Suppressor macrophage treated with lipopolysaccharide for 4 hours (primary cell): ENCODE results near the gene RHCE.
"Not testable (repeated sequence)": the region's sequence is repeated elsewhere in the genome, so short reads cannot be mapped to it uniquely, and the experiment has no call there.

ENCODE experiments used
- DNase-seq: peaks from one replicate; pipeline ENCODE4 v3.0.0-alpha.2; 2020

Gene RHCE

DNA sequence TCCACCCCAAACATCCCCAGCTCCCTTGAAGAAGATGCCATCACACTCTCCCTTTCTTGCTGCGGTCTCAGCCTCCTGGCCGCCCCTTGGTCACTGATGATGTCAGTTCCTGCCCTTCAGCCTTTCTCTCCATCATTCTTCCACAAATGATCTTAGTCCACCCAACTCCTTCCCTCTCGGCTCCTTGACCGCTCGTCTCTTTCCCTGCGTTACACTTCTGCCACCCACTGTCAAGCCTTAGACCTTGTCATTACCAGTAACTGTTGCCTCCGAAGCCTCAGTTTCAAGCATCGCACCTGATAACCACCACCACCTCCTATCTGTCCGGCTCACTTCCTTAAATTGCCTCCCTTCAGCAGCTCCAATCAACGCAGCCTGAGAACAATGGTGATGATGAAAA, 23.1 kb downstream of the RHCE start:
- not testable (repeated sequence) for DNase-seq

DNA sequence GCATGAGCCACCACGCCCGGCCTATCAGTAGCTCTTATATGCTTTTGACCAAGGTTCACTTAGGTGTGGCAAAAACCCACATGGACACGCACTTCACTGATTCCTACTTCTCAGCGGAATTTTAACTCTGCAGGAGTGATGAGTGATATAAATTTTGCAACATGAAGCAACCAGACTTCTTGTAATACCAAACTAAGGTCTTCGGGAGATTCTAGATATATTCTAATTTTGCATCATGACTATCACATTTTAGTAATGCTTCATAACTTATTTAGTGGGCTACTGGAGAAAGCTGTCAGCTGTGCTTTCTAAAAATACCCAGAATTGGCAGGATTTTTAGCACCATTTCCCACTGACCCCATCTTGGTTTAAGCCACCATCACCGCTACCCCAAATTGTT, 27.8 kb downstream of the RHCE start:
- DNase-seq: no peak

DNA sequence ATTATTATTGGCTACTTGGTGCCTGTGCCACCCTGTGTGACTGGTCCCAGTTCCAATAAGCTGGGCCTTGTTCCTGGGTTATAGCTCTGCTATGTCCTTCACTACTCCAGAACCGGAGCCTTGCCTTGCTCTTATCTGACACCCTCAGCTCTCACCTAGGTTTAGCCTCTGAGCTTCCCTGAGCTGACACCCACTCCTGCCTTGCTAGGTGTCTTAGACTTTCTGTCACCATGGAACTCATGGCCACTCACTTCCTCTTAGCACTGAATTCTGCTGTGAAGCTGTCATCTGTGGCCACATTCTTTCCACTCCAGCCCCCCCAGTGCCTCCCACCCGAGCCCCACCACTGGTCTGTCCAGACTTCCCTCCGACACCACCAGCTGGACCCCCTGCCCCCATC, 30.9 kb downstream of the RHCE start:
- not testable (repeated sequence) for DNase-seq

GRCh38 chr1:25388691-25389090, 31.9 kb downstream of the RHCE start:
- not testable (repeated sequence) for DNase-seq

- not testable (repeated sequence) for DNase-seq
Measured at GRCh38 chr1:25387096-25387495, 33.5 kb downstream of the RHCE start.

GRCh38 chr1:25383875-25384274, 36.8 kb downstream of the RHCE start:
- not testable (repeated sequence) for DNase-seq

DNA sequence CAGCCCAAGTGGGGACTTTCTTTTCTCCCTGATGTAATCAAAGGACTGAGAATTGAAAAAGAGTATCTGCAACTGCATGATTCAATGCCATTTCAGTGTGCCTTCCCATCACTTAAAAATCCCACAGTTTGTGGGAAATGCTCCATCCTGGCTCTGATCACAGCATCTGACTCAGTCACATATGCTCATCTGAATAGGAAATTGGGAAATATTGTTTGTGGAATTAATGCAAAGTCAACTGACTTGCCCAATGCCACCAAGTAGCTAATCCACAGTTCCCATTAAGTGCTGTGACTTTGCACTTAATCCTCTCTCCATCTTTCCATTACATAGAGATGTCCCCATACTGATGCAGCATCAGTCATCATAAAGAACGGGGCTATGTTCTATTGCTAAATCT, 37.5 kb downstream of the RHCE start:
- peak; percentile 92 for DNase-seq

DNA sequence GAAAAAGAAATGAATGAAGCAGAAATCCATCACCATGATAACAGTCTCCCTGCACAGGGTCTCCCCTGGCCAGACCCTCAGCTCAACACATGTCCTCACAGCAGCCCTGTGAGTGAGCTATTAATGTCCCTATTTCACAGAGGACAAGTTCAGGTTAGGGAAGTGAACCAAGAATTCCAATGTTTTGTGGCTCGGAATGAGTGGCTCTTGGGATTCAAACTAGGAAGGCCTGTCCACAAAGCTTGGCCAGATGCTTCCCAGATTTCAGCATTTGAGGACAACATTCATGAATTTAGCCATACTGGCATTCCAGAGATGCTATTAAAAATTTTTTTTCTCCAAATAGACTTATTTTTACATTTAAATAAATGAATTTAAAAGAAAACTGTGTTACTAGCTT, 38.1 kb downstream of the RHCE start:
- not testable (repeated sequence) for DNase-seq

DNA sequence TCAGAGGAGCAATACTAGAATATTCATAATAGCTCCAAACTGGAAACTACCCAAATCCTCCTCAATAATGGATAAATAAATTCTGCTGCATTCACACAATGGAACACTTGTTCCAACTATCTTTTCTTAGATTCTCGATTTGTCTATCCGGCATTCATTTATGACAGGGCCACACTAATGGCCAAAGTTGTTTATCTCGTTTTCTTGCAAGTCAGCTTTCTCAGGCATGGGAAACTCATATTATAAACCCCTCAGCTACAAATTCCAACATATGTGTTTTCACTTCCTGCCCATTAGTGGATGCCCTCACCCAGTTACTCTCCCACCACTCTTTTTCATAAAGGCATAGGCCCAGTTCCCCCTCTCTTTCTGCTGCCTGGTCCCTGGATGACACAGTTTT, 42.3 kb downstream of the RHCE start:
- not testable (repeated sequence) for DNase-seq

DNA sequence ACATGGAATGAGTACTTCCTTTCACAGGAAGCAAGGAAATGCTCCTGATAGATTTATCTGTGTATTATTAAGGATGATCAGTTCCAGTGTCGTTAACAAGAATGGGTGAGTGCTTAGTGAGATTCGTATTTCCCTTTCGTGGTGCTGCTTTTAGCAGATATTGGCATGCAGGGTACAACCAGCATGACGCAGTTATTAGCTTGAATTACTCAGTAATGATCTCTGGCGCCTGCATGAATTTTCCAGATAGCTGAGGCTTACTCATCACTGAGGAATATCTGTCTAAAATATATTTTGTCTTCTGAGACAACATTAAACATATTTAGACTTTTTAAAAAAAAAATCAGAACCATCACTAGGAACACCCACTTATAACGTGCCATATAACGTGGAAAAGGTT, 48.9 kb downstream of the RHCE start:
- DNase-seq: not testable (repeated sequence)

GRCh38 chr1:25369691-25370271, 50.8 kb downstream of the RHCE start:
- peak; percentile 26 for DNase-seq

- no peak for DNase-seq
Measured at GRCh38 chr1:25369241-25369640, 51.4 kb downstream of the RHCE start.

DNA sequence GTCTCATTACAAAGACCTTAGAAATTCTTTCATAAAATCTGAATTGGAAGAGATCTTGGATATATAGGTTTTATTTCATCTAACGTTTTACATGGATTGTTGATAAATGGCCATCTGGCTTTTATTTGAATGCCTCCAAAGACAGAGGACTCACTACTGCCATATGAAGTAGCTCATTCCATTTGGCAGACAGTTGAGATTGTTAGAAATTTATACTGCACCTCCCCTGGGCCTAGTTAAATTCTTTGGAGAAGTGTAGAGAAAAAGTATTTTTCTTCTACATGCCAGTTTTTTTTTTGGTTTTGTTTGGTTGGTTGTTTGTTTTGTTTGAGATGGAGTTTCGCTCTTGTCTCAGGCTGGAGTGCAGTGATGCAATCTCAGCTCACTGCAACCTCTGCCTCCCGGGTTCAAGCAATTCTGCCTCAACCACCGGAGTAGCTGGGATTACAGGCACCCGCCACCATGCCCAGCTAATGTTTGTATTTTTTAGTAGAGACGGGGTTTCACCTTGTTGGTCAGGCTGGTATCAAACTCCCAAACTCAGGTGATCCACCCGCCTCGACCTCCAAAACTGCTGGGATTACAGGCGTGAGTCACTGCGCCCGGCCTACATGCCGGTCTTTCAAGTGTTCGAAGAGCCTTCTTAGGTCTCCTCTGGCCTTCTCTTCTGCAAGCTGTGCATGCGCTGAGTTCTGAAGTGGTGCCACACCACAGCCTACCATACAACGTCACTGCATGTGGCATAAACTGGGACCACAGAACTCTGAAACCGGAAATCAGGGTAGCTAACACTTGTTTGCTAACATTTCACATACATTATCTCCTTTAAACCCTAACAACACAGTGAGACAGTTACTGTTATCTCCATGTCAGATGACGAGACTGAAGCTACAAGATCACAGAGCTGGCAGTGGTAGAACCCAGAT, 57.7 kb downstream of the RHCE start:
- not testable (repeated sequence) for DNase-seq

DNA sequence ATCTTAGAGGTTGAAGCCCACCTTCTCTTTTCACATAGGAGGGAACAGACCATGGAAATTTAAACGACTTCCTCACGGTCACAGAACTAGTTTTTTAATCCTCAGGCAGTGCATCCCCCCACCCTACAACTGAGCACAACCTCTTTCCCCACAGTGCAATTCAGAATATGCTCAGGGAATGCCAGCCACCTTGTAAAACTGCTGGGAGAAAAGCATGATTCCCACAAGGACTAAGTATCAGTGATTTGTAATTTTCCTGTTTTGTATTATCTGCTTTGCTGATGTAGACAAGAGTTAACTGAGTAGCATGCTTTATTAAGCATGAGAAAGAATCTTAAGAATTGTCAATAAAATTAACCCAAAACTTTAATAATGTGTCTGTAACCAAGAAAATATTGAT, 58.7 kb downstream of the RHCE start:
- DNase-seq: no peak

- peak; percentile 11 for DNase-seq
Measured at GRCh38 chr1:25360596-25361581, 59.7 kb downstream of the RHCE start.

- DNase-seq: no peak
Measured at GRCh38 chr1:25356848-25357247, 63.8 kb downstream of the RHCE start.

DNA sequence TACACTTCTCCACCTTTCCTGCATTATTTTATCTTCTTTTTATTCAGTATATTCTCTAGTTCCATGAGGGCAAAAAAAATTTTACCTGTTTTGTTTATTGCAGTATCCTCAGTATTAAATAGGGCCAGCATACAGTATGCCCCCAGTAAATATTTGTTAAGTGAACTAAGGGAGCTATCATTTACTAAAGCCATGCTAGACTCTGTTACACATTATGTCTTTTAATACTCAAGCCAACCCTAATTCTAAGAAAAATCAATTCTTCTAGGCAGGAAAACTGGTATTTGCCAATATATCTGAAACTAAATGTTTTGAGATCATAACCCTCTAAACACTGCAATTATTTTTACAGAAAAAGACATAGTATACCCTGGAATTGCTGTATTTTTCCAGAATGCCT, 64.2 kb downstream of the RHCE start:
- DNase-seq: no peak

GRCh38 chr1:25355841-25356395, 64.7 kb downstream of the RHCE start:
- DNase-seq: no peak

DNA sequence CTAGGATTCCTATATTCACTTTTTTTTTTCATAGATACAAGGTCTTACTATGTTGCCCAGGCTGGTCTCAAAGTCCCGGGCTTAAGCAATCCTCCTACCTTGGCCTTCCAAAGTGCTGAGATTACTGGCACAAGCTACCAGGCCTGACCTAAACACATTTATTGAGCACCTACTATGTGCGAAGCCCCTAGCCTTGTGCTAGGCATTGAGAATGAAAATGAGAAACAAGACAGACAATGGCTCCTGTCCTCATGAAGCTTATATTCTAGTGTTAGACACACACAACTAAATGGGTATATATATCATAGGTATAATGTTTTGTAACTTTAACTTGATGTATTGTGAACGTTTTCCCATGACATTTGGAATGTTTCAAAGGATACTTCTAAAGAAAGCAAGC, 71.0 kb downstream of the RHCE start:
- DNase-seq: no peak

GRCh38 chr1:25347556-25347955, 73.1 kb downstream of the RHCE start:
- DNase-seq: no peak

GRCh38 chr1:25343872-25344271, 76.8 kb downstream of the RHCE start:
- no peak for DNase-seq

- no peak for DNase-seq
Measured at GRCh38 chr1:25342846-25343245, 77.8 kb downstream of the RHCE start.

DNA sequence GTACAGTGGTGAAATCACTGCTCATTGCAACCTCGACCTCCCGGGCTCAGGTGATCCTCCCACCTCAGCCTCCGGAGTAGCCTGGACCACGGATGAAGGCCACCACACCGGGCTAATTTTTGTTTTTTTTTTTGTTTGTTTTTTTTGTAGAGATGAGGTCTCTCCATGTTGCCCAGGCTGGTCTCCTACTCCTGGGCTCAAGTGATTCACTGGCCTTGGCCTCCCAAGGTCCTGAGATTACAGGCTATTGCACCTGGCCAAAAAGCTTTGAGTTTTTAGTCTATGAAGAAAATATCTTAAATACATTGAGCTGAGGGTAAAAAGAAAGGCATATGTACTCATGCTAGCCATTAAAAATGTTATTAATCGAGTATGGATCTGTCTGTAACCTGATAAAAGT, 78.9 kb downstream of the RHCE start:
- DNase-seq: no peak
